Fibroblast of mammary gland (primary cell): ENCODE results near the gene MRPS7.
A peak's percentile ranks its signal among the peaks of the same experiment; 100 is the strongest.

Experiments used
- DNase-seq: peaks from one replicate; pipeline ENCODE4 v3.0.0-alpha.2; 2010; ENCODE audit warnings: low read depth
- H3K4me3 ChIP-seq: 2 replicates; pipeline ENCODE4 v1.5.1; 2011; ENCODE audit warnings: low read depth, mild to moderate bottlenecking, low read length, moderate library complexity; ENCODE audit not compliant: control insufficient read depth
- TF ChIP-seq, protein P1 (sequence below): conservative IDR thresholded peaks from 2 replicates; pipeline ENCODE4 v1.5.1; 2011; ENCODE audit warnings: low read depth, low read length, inconsistent platforms; ENCODE audit not compliant: control insufficient read depth, insufficient read depth

The MRPS7 gene

DNA sequence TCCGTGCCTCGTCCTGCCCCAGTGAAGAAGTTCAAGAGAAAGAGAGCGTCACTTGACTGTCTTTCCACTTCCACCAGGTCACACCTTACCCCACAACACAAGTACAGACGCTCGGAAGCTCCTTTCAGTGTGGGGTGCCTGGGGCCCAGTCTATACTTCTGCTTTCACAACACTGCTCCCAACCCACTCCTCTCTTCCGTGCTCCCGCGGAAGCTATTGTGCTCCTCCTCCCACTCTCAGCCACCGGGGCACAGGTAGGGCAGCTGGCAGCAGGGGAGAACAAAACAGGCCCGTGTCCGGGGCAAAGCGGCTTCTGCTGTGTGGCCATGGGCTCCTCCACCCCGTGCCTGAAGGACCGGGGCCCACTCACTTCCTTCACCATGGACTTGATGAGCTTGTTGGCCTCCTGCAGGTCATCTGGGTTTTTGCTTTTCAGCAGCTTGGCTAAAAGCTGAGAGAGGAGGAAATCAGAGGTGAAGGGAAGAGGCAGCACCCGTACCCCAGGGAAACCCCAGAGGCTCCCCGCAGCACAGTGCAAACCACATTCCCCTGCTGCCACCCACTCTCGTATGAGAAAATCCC, 19.1 kb upstream of the MRPS7 start:
- DNase-seq = no peak
- H3K4me3 ChIP-seq = no peak overlapping the region
- TF ChIP-seq, protein P1, sequence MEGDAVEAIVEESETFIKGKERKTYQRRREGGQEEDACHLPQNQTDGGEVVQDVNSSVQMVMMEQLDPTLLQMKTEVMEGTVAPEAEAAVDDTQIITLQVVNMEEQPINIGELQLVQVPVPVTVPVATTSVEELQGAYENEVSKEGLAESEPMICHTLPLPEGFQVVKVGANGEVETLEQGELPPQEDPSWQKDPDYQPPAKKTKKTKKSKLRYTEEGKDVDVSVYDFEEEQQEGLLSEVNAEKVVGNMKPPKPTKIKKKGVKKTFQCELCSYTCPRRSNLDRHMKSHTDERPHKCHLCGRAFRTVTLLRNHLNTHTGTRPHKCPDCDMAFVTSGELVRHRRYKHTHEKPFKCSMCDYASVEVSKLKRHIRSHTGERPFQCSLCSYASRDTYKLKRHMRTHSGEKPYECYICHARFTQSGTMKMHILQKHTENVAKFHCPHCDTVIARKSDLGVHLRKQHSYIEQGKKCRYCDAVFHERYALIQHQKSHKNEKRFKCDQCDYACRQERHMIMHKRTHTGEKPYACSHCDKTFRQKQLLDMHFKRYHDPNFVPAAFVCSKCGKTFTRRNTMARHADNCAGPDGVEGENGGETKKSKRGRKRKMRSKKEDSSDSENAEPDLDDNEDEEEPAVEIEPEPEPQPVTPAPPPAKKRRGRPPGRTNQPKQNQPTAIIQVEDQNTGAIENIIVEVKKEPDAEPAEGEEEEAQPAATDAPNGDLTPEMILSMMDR = no peak

DNA sequence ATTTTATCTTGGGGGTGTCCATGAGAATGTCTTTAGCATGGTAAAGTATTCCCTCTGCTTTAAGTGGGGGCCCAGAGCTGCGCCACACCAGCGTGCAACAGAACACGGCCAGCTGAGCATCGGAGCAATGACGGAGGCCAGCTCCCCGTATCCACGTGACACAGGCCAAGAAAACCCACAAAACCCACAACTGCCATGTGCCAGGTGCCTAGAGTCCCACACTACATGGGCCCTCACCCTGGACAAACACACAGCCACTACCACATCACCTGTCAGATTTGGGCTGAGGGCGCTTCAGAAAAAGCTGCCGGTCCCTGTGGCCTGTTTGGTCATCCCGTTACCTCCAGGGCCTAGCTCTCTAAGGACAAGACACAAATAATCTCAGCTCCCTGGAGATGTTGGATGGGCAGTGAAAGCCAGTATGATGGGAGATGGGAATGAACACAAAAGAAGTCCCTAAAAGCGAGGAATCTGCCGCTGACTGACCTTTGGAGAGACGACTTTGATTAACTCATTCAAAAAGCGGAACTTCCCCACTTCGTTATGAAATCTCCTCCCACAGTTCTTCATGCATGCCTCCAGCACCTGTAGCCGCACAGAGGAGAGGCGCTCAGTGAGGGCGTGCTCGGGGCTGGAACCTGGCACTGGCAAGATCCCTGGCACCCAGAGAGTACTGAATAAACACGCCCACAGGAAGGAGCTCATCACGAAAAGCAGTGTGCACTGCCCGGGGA, 17.4 kb upstream of the MRPS7 start:
- DNase-seq = no peak
- TF ChIP-seq, protein P1 = no peak
- no peak overlapping the region for H3K4me3 ChIP-seq

DNA sequence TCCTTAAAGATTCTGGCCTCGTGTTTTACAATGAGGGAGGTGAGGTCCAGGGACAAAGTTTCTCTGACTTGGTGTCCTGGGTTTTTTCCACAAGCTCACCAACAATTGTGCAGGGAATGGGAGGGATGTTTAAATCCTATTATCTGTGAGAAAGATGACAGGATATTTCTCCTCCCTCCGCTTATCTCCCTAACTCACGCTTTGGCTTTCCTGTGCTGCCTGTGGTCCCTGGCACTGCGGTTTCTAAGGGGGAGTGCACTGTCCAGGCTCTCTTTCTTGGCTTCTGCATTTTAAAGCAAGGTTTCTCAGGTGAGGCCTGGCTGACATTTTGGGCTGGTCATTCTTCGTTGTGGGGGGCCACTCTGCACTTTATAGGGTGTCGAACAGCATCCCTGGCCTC, 16.7 kb upstream of the MRPS7 start:
- TF ChIP-seq, protein P1 = no peak
- H3K4me3 ChIP-seq = no peak overlapping the region
- no peak for DNase-seq

DNA sequence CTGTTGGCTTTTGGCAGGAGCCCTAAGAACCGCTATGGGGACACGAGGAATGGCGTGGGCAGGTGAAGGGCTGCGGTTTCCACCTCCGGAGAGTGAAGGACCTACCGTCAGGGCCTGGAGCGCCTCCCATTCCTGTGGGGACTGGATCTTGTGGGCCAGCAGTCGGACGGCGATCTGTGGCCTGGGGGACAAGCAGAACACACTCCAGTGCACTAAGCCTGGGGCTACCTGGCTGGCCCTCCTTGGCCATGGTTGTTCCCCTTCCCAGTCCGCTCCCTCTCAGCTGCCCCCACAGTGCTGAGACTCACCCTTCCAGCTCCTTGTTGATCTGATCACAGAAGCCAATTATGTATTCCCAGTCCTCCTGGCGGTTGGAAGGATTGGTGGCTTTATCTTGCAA, 15.3 kb upstream of the MRPS7 start:
- H3K4me3 ChIP-seq = no peak overlapping the region
- DNase-seq = no peak
- TF ChIP-seq, protein P1 = no peak

DNA sequence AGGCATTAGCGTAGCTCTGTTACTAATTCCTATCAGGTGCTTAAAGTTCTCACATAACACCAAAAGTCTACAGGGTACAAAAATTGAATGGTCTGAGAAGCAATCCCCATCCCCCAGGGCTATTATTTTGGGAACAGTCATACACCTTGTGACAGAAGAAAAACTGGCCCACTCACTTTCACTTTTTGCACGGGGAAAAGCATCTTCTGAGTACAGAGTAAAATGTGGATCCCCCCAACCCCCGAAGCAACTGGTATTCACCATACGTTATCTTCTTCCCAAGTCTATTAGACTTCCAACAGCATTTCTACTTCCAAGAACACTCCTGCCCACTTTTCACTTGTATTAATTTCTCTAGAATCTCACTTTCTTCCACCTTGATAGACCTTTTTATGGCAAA, 12.1 kb upstream of the MRPS7 start:
- TF ChIP-seq, protein P1 = no peak
- H3K4me3 ChIP-seq = no peak overlapping the region
- DNase-seq = no peak

DNA sequence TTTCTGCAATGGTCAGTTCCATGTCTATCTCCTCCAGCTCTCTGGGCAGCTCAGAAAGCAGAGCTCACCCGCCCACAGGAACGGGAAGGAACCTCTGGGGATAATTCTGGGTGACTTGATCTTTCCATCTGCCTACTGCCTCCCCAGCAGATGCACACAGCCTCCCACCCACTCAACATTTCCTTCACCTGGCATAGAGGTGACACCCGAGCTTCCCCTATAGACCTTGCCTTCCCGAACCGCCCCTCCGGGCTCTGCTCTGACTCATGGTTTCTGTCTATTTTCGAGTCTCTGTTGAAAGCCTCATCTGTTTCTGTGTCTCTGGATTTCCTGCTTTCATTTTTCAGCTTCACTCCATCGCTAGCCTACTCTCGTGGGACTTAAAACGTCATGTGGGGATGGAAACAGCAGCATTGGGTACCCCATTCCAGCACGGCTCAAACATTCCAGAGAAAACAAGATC, 11.6 kb upstream of the MRPS7 start:
- DNase-seq = peak; percentile 83

More for the DNA sequence above, 11.6 kb upstream of the MRPS7 start:
- TF ChIP-seq, protein P1 = no peak
- peak overlapping the region; percentile 9 for H3K4me3 ChIP-seq
